Prostate gland (tissue), 2 donors: Measurements from ENCODE around the gene TLE6. TPM values are rescaled to one million over a fixed set of nuclear protein-coding genes. Genes with fewer than 3 reads are reported as not detected.
"Not testable (repeated sequence)": the region's sequence is repeated elsewhere in the genome, so short reads cannot be mapped to it uniquely, and the experiment has no call there.

Experiments
- DNase-seq: peaks from one replicate; pipeline ENCODE4 v3.0.0-alpha.2; 2019; ENCODE audit warnings: low spot score
- H3K27ac ChIP-seq, 2 donors: fragments of 200-600 bp; sonication (generic); 2 replicates each; pipeline ENCODE4 v1.5.1; 2017 to 2019
- H3K27me3 ChIP-seq: fragments of 200-600 bp; sonication (generic); replicated peaks from 2 replicates; pipeline ENCODE4 v1.5.1; 2019; ENCODE audit not compliant: insufficient read depth
- H3K36me3 ChIP-seq, 2 donors: fragments of 200-600 bp; sonication (generic); 1 replicate in 1 of 2; 2 replicates in 1 of 2; pipeline versions ENCODE4 v1.5.1 to v1.8.1; 2017 to 2019
- H3K4me1 ChIP-seq: fragments of 200-600 bp; sonication (generic); replicated peaks from 2 replicates; pipeline ENCODE4 v1.5.1; 2019
- H3K4me3 ChIP-seq, 2 donors: fragments of 200-600 bp; sonication (generic); 2 replicates each; pipeline ENCODE4 v1.5.1; 2017 to 2019
- H3K9me3 ChIP-seq: fragments of 200-600 bp; sonication (generic); 2 replicates; pipeline ENCODE4 v1.5.1; 2017
- POLR2A ChIP-seq: fragments of 450-650 bp; IDR thresholded peaks from one replicate; pipeline ENCODE4 v1.6.1; 2016; ENCODE audit warnings: antibody characterized with exemption, mild to moderate bottlenecking
- POLR2AphosphoS5 ChIP-seq: sonication (generic); formaldehyde crosslinking; IDR thresholded peaks from one replicate; pipeline ENCODE4 v1.6.1; 2017; ENCODE audit warnings: antibody characterized with exemption
- WGBS: methylation state at CpG from one replicate; pipeline ENCODE4 v1.1.5; 2018; 5-methylcytosine and 5-hydroxymethylcytosine counted together
- intact Hi-C: fragments of 100-400 bp; cut with DNase I; formaldehyde crosslinking; loops from one replicate; pipeline ENCODE4 v1.14.2; 2022
- total RNA-seq, 2 donors: library from RNA; depleted of rRNA; stranded (reverse); fragments of >200 nt; gene quantifications; one replicate each; pipeline ENCODE4 v1.1.0, GENCODE V29; 2016
- TF ChIP-seq, protein P1 (sequence below), 4 experiments: fragments of 200-600 bp in 2 of 4; fragments of 450-650 bp in 2 of 4; sonication (generic) in 2 of 4; IDR thresholded peaks; 1 replicate in 3 of 4; 2 replicates in 1 of 4; pipeline ENCODE4 v1.5.1; 2016 to 2019; ENCODE audit warnings: antibody characterized with exemption in 4 of 4, mild to moderate bottlenecking in 2 of 4, moderate library complexity in 2 of 4

TLE6 gene
- total RNA-seq, 2 donors from 2014 or later: 5.9 to 9.0 TPM

DNA sequence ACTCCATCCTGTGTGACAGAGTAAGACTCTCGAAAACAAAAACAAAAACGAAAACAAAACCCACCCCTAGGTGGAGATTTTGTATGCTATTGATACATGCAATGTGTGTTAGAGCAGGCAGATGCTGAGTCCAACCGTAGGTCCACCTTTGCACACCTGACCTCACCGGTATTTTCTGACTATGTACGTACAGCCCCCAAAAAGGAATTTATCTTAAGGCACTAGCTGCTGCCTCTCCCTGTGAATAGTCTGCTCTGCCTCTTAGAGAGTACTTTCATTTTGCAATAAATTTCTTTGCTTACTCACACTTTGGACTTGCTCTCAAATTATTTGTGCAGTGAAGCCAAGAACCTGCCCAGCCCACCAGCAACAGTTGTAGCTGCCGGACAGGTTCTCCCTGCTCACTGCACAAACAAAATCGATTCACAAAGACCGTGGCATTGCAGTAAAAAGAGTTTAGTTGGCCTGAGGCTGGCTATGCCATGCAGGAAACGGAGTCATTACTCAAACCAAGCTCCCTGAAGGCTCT is 24.3 kb upstream of the TLE6 start:
- peak; percentile 92 for DNase-seq
- 21% methylated on average over 9 of the region's 9 CpGs for WGBS
- Histone ChIP-seq H3K36me3 (no peaks in the 10 kb centered on the region), H3K27ac (peak overlapping the region; percentile 82 to 86), H3K27me3 (no peaks in the 10 kb centered on the region), H3K4me3 (peak overlapping the region; percentile 13 to 20), H3K9me3 (no peaks in the 10 kb centered on the region), H3K4me1 (peaks cover 3% of the 10 kb centered on the region)
- intact Hi-C loops: no loop called here
- TF ChIP-seq, protein P1, sequence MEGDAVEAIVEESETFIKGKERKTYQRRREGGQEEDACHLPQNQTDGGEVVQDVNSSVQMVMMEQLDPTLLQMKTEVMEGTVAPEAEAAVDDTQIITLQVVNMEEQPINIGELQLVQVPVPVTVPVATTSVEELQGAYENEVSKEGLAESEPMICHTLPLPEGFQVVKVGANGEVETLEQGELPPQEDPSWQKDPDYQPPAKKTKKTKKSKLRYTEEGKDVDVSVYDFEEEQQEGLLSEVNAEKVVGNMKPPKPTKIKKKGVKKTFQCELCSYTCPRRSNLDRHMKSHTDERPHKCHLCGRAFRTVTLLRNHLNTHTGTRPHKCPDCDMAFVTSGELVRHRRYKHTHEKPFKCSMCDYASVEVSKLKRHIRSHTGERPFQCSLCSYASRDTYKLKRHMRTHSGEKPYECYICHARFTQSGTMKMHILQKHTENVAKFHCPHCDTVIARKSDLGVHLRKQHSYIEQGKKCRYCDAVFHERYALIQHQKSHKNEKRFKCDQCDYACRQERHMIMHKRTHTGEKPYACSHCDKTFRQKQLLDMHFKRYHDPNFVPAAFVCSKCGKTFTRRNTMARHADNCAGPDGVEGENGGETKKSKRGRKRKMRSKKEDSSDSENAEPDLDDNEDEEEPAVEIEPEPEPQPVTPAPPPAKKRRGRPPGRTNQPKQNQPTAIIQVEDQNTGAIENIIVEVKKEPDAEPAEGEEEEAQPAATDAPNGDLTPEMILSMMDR (IDR thresholded peaks at IDR 0.05): peak in 2 of 4 experiments; percentile 19 to 33
- TF ChIP-seq POLR2A (peak; percentile 51), POLR2AphosphoS5 (peak; percentile 97)

DNA sequence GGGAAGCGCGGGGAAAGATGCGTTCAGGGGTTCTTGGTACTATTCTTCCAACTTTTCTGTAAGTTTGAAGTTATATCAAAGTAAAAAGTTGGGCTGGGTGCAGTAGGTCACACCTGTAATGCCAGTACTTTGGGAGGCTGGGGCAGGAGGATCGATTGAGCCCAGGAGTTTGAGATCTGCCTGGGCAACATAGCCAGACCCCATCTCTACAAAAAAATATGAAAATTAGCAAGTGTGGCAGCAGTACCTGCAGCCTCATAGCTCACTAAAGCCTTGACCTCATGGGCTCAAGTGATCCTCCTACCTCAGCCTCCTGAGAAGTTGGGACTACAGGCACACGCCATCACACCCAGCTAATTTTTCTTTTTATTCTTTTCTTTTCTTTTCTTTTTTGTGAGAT is 20.2 kb upstream of the TLE6 start:
- 89% methylated on average over 5 of the region's 5 CpGs for whole genome bisulfite sequencing
- TF ChIP-seq, protein P1 (IDR thresholded peaks at IDR 0.05): no peak
- no peak for TF ChIP-seq POLR2A
- no peak for TF ChIP-seq POLR2AphosphoS5
- intact Hi-C loops: no loop called here
- no peaks in the 10 kb centered on the region for H3K36me3 ChIP-seq
- H3K9me3 ChIP-seq: no peaks in the 10 kb centered on the region
- DNase-seq: no peak
- H3K4me3 ChIP-seq: no peak overlapping the region
- H3K27me3 ChIP-seq: no peaks in the 10 kb centered on the region
- H3K4me1 ChIP-seq: peaks cover 3% of the 10 kb centered on the region
- H3K27ac ChIP-seq: no peak overlapping the region

DNA sequence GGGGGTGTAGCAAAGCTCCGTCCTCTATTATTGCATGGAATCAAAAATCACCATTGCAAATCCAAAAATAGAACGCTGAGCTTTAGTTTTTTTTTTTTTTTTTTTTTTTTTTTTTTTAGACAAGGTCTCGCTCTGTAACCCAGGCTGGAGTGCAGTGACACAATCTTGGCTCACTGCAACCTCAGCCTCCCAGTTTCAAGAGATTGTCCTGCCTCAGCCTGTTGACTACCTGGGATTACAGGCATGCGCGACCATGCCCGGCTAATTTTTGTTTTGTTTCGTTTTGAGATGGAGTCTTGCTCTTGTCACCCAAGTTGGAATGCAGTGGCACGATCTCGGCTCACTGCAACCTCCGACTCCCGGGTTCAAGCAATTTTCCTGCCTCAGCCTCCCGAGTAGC is 17.2 kb upstream of the TLE6 start:
- TF ChIP-seq POLR2AphosphoS5 (no peak), POLR2A (no peak)
- TF ChIP-seq, protein P1 (IDR thresholded peaks at IDR 0.05): no peak
- intact Hi-C loops: loop anchor here (5.0 to 10.0 kb wide), 2 partner anchors 145 to 202 kb away; no protein-coding TSS in a partner anchor
- 58% methylated on average over 12 of the region's 12 CpGs for WGBS
- Histone ChIP-seq H3K27ac (no peak overlapping the region), H3K36me3 (no peaks in the 10 kb centered on the region), H3K4me1 (no peaks in the 10 kb centered on the region), H3K4me3 (no peak overlapping the region), H3K9me3 (no peaks in the 10 kb centered on the region), H3K27me3 (no peaks in the 10 kb centered on the region)
- DNase-seq: no peak

DNA sequence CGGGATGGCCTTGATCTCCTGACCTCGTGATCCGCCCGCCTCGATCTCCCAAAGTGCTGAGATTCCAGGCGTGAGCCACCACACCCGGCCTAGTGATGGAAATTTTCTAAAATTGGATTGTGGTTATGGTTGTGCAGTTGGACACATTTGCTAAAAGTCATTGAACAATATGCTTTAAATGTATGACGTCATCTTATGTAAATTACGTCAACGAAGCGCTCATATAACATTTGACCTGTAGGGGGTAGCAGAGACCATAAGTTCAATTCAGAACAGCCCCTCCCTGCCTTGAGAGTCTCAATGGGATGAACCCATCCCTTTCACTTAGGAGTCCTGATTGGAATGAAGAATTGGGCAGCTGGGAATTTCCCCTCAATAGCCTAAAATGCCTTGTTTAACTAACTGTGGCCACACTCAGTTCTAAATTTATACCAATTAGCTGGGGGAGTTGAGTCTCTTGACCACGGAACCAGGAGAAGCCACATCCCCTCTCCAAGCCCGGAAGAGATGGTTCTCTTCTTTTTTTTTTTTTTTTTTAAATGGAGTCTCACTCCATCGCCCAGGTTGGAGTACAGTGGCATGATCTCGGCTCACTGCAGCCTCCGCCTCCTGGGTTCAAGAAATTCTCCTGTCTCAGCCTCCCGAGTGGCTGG is 15.2 kb upstream of the TLE6 start:
- no peaks in the 10 kb centered on the region for H3K27me3 ChIP-seq
- DNase-seq: peak; percentile 80
- WGBS: 42% methylated on average over 17 of the region's 17 CpGs
- TF ChIP-seq POLR2A: no peak
- TF ChIP-seq, protein P1 (IDR thresholded peaks at IDR 0.05): peak; percentile 59 to 98 (median 94)
- TF ChIP-seq POLR2AphosphoS5: peak; percentile 86
- intact Hi-C loops: loop anchor here (5.0 to 10.0 kb wide), 2 partner anchors 143 to 200 kb away; no protein-coding TSS in a partner anchor
- H3K9me3 ChIP-seq: no peaks in the 10 kb centered on the region
- no peaks in the 10 kb centered on the region for H3K36me3 ChIP-seq
- no peak overlapping the region for H3K4me3 ChIP-seq
- H3K27ac ChIP-seq: no peak overlapping the region
- no peaks in the 10 kb centered on the region for H3K4me1 ChIP-seq

DNA sequence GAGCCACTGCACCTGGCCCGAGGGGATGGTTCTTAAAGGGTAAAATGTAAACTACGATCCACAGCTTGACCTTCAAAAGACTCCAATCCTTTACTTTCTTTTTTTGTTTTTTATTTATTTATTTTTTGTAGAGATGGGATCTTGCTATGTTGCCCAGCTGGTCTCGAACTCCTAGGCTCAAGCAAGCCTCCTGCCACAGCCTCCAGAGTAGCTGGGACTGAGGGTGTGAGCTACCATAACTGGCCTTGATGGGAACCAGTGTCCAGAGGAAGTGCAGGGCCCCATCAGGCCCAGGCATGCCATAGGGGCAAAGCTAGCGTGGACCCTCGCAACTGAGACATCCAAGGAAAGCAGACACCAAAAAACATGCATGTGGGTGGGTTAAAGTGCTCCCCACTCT is 14.2 kb upstream of the TLE6 start:
- H3K4me1 ChIP-seq: no peaks in the 10 kb centered on the region
- no peak overlapping the region for H3K27ac ChIP-seq
- TF ChIP-seq POLR2AphosphoS5 (no peak), POLR2A (no peak)
- TF ChIP-seq, protein P1 (IDR thresholded peaks at IDR 0.05): no peak
- no peak overlapping the region for H3K4me3 ChIP-seq
- no peak for DNase-seq
- H3K27me3 ChIP-seq: no peaks in the 10 kb centered on the region
- WGBS: 92% methylated on average over 5 of the region's 5 CpGs
- intact Hi-C loops: loop anchor here (5.0 to 10.0 kb wide), 2 partner anchors 142 to 199 kb away; no protein-coding TSS in a partner anchor
- H3K9me3 ChIP-seq: no peaks in the 10 kb centered on the region
- no peaks in the 10 kb centered on the region for H3K36me3 ChIP-seq

DNA sequence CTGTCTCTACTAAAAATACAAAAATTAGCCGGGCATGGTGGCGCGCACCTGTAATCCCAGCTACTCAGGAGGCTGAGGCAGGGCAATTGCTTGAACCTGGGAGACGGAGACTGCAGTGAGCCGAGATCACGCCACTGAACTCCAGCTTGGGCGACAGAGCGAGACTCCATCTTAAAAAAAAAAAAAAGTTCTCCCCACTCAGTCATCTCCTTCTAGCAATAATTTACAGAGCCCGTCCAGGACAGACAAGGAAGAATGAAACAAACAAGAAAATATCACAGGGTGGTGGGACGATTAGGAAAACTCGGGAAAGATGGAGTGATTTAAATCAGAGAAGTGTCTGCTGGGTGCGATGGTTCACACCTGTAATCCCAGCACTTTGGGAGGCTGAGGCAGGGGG is 13.7 kb upstream of the TLE6 start:
- H3K27ac ChIP-seq, DNase-seq, H3K9me3 ChIP-seq, H3K4me3 ChIP-seq, H3K27me3 ChIP-seq, H3K36me3 ChIP-seq, H3K4me1 ChIP-seq: not testable (repeated sequence)
- WGBS: 90% methylated on average over 12 of the region's 12 CpGs
- intact Hi-C loops: loop anchor here (5.0 to 10.0 kb wide), 2 partner anchors 141 to 199 kb away; no protein-coding TSS in a partner anchor
